Caco-2 (cell line): Measurements from ENCODE around the gene BBLN. TPM values are rescaled to one million over a fixed set of nuclear protein-coding genes. Genes with fewer than 3 reads are reported as not detected.

Experiments used
- BruUV-seq: library from RNA; stranded (reverse); fragments of 400-500 nt; replicated peaks from 2 replicates; lab custom pipeline; 2021; lab: Mats Ljungman, UMichigan
- CTCF ChIA-PET: fragments of 300-600 bp; sonication (Branson Sonifier 250); formaldehyde crosslinking; loops from one replicate; lab custom pipeline; 2022; ENCODE audit warnings: antibody characterized with exemption; lab: Charles Lee
- POLR2A ChIA-PET: fragments of 300-600 bp; sonication (Branson Sonifier 250); formaldehyde crosslinking; loops from one replicate; lab custom pipeline; 2022; ENCODE audit warnings: antibody characterized with exemption; lab: Charles Lee
- DNase-seq, 2 experiments: peaks; one replicate each; pipeline versions ENCODE4 v3.0.0 to v3.0.0-alpha.2; 2020 to 2022
- H3K27me3 ChIP-seq: replicated peaks from 2 replicates; pipeline ENCODE4 v1.6.0; 2011; ENCODE audit warnings: low read length; ENCODE audit not compliant: control insufficient read depth, insufficient read depth
- H3K36me3 ChIP-seq: 2 replicates; pipeline ENCODE4 v1.5.1; 2011; ENCODE audit warnings: low read length; ENCODE audit not compliant: control insufficient read depth, insufficient read depth
- H3K4me1 ChIP-seq: fragments of 250-450 bp; sonication (Bioruptor Pico); 2 replicates; pipeline ENCODE4 v1.5.1; 2020; ENCODE audit warnings: mild to moderate bottlenecking
- H3K4me3 ChIP-seq: 2 replicates; pipeline ENCODE4 v1.5.1; 2011; ENCODE audit warnings: low read depth, mild to moderate bottlenecking, control low read depth, low read length
- H3K9me3 ChIP-seq: fragments of 250-450 bp; sonication (Bioruptor Pico); 2 replicates; pipeline ENCODE4 v1.5.1; 2020; ENCODE audit warnings: mild to moderate bottlenecking, moderate library complexity
- H3K27ac Mint-ChIP-seq: one replicate; pipeline ENCODE4 v1.8.0; 2022; ENCODE audit warnings: mixed read lengths; ENCODE audit not compliant: unreplicated experiment
- H3K27me3 Mint-ChIP-seq: one replicate; pipeline ENCODE4 v1.8.0; 2022; ENCODE audit warnings: mixed read lengths; ENCODE audit not compliant: insufficient read depth, unreplicated experiment
- H3K36me3 Mint-ChIP-seq: one replicate; pipeline ENCODE4 v1.8.0; 2022; ENCODE audit warnings: mild to moderate bottlenecking, mixed read lengths; ENCODE audit not compliant: insufficient read depth, unreplicated experiment
- H3K4me1 Mint-ChIP-seq: one replicate; pipeline ENCODE4 v1.8.0; 2022; ENCODE audit warnings: low read depth, mixed read lengths; ENCODE audit not compliant: unreplicated experiment
- H3K4me3 Mint-ChIP-seq: one replicate; pipeline ENCODE4 v1.8.0; 2022; ENCODE audit warnings: mild to moderate bottlenecking, moderate library complexity, mixed read lengths; ENCODE audit not compliant: unreplicated experiment
- H3K9me3 Mint-ChIP-seq: one replicate; pipeline ENCODE4 v1.8.0; 2022; ENCODE audit warnings: mixed read lengths; ENCODE audit not compliant: unreplicated experiment
- CTCF ChIP-seq, 2 experiments: fragments of 200-600 bp in 1 of 2; IDR thresholded peaks; 1 replicate in 1 of 2; 2 replicates in 1 of 2; pipeline versions ENCODE4 v1.5.1 to v1.8.0; 2011 to 2022; ENCODE audit warnings: antibody characterized with exemption in 1 of 2, control low read depth in 1 of 2, inconsistent platforms in 1 of 2, low read depth in 1 of 2, low read length in 1 of 2, mild to moderate bottlenecking in 1 of 2, moderate library complexity in 1 of 2; ENCODE audit not compliant: insufficient read depth in 1 of 2, severe bottlenecking in 1 of 2, unreplicated experiment in 1 of 2
- intact Hi-C: fragments of 100-400 bp; cut with micrococcal nuclease; formaldehyde crosslinking; loops from one replicate; pipeline ENCODE4 v1.10.0; 2022; ENCODE audit not compliant: unreplicated experiment
- total RNA-seq: library from RNA; stranded (reverse); gene quantifications from 2 replicates; pipeline ENCODE4 v1.2.3, GENCODE V29; 2022

BBLN gene
- total RNA-seq, 1 experiment from 2014 or later = 34.2 TPM

- Mint-ChIP-seq H3K4me1 (no peaks in the 10 kb centered on the region), H3K9me3 (no peaks in the 10 kb centered on the region), H3K27me3 (no peaks in the 10 kb centered on the region), H3K27ac (no peak overlapping the region), H3K4me3 (no peak overlapping the region), H3K36me3 (peaks cover 60% of the 10 kb centered on the region)
- no peak overlapping the region for H3K4me3 ChIP-seq
- CTCF ChIA-PET = no interaction called here
- POLR2A ChIA-PET = interaction anchor here (0.5 to 1.2 kb wide), 2 partner anchors 21 to 49 kb away, joined by 3 read pairs; no protein-coding TSS in a partner anchor
- TF ChIP-seq CTCF (IDR thresholded peaks at IDR 0.05; ENCODE audit: insufficient read depth in 1 of 2, low read depth in 1 of 2, low read length in 1 of 2, severe bottlenecking in 1 of 2, unreplicated experiment in 1 of 2) = no peak
- no peak for DNase-seq
- H3K9me3 ChIP-seq = no peaks in the 10 kb centered on the region
- no peaks in the 10 kb centered on the region for H3K27me3 ChIP-seq
- intact Hi-C loops = no loop called here
- no peaks in the 10 kb centered on the region for H3K4me1 ChIP-seq
- no TSS peak for BruUV-seq
- peaks cover 2% of the 10 kb centered on the region for H3K36me3 ChIP-seq
Measured at GRCh38 chr9:128169925-128170324, 9.9 kb downstream of the BBLN start.

- ChIA-PET POLR2A (interaction anchor here (0.6 kb wide), 1 partner anchor 15 kb away, joined by 6 read pairs; no protein-coding TSS in a partner anchor), CTCF (no interaction called here)
- TF ChIP-seq CTCF (IDR thresholded peaks at IDR 0.05; ENCODE audit: insufficient read depth in 1 of 2, low read depth in 1 of 2, low read length in 1 of 2, severe bottlenecking in 1 of 2, unreplicated experiment in 1 of 2) = no peak
- H3K4me3 Mint-ChIP-seq = no peak overlapping the region
- Histone ChIP-seq H3K4me1 (peaks cover 13% of the 10 kb centered on the region), H3K36me3 (peaks cover 3% of the 10 kb centered on the region; the same call in 1 of the 2 replicates), H3K4me3 (no peak overlapping the region), H3K9me3 (0 out of 2 replicates have a peak, but pooled peaks cover 1% of the 10 kb centered on the region), H3K27me3 (no peaks in the 10 kb centered on the region)
- no peaks in the 10 kb centered on the region for H3K4me1 Mint-ChIP-seq
- H3K27me3 Mint-ChIP-seq = no peaks in the 10 kb centered on the region
- DNase-seq = no peak
- no peak overlapping the region for H3K27ac Mint-ChIP-seq
- BruUV-seq = no TSS peak
- intact Hi-C loops = no loop called here
- peaks cover 48% of the 10 kb centered on the region for H3K36me3 Mint-ChIP-seq
- H3K9me3 Mint-ChIP-seq = no peaks in the 10 kb centered on the region
Measured at GRCh38 chr9:128174062-128174461, 14.0 kb downstream of the BBLN start.

- CTCF ChIA-PET = no interaction called here
Measured at GRCh38 chr9:128175102-128175563, 15.1 kb downstream of the BBLN start.

More at GRCh38 chr9:128175102-128175563, 15.1 kb downstream of the BBLN start:
- H3K27me3 Mint-ChIP-seq = no peaks in the 10 kb centered on the region
- intact Hi-C loops = no loop called here
- H3K4me1 Mint-ChIP-seq = no peaks in the 10 kb centered on the region
- H3K9me3 Mint-ChIP-seq = no peaks in the 10 kb centered on the region
- H3K27me3 ChIP-seq = no peaks in the 10 kb centered on the region
- peaks cover 56% of the 10 kb centered on the region for H3K36me3 Mint-ChIP-seq
- TF ChIP-seq CTCF (IDR thresholded peaks at IDR 0.05; ENCODE audit: insufficient read depth in 1 of 2, low read depth in 1 of 2, low read length in 1 of 2, severe bottlenecking in 1 of 2, unreplicated experiment in 1 of 2) = no peak
- BruUV-seq = no TSS peak
- no peak overlapping the region for H3K27ac Mint-ChIP-seq
- peaks cover 4% of the 10 kb centered on the region for H3K36me3 ChIP-seq
- no peak for DNase-seq
- H3K4me3 ChIP-seq = no peak overlapping the region
- H3K9me3 ChIP-seq = 0 out of 2 replicates have a peak, but pooled peaks cover 3% of the 10 kb centered on the region
- peaks cover 13% of the 10 kb centered on the region for H3K4me1 ChIP-seq
- POLR2A ChIA-PET = interaction anchor here (0.9 kb wide), 1 partner anchor 864 kb away, joined by 3 read pairs; no protein-coding TSS in a partner anchor
- H3K4me3 Mint-ChIP-seq = no peak overlapping the region
